GM18505 (cell line): ENCODE data around the gene GCLM.
A peak's percentile ranks its signal among the peaks of the same experiment; 100 is the strongest.

Source experiments
- ATAC-seq: cut with Tn5 transposase; IDR thresholded peaks from one replicate; pipeline ENCODE4 v1.9.1; 2021; ENCODE audit not compliant: unreplicated experiment
- POLR2A ChIP-seq: IDR thresholded peaks from 4 replicates; pipeline ENCODE4 v1.6.1; 2011; ENCODE audit warnings: borderline replicate concordance; ENCODE audit not compliant: insufficient read depth, insufficient read length; ENCODE audit errors: extremely low read depth

The GCLM gene

GRCh38 chr1:93847811-93848288 is 61.4 kb downstream of the GCLM start:
- peak; percentile 11 for TF ChIP-seq POLR2A
- peak; percentile 18 for ATAC-seq

- ATAC-seq, result peak; percentile 70
- peak; percentile 20 for TF ChIP-seq POLR2A
Observed at GRCh38 chr1:93846992-93847810, 62.0 kb downstream of the GCLM start.

- peak; percentile 44 for ATAC-seq
- peak; percentile 66 for TF ChIP-seq POLR2A
Observed at GRCh38 chr1:93846206-93846991, 62.8 kb downstream of the GCLM start.

- TF ChIP-seq POLR2A, result no peak
- peak; percentile 6 for ATAC-seq
Observed at GRCh38 chr1:93845538-93846205, 63.6 kb downstream of the GCLM start.

GRCh38 chr1:93844262-93845045 is 64.8 kb downstream of the GCLM start:
- ATAC-seq, result no peak
- no peak for TF ChIP-seq POLR2A

GRCh38 chr1:93842750-93843500 is 66.3 kb downstream of the GCLM start:
- no peak for TF ChIP-seq POLR2A
- ATAC-seq, result no peak

- ATAC-seq, result no peak
- no peak for TF ChIP-seq POLR2A
Observed at GRCh38 chr1:93841771-93842170, 67.5 kb downstream of the GCLM start.

GRCh38 chr1:93840956-93841482 is 68.2 kb downstream of the GCLM start:
- no peak for TF ChIP-seq POLR2A
- no peak for ATAC-seq

- no peak for ATAC-seq
- no peak for TF ChIP-seq POLR2A
Observed at GRCh38 chr1:93839753-93840152, 69.5 kb downstream of the GCLM start.

- no peak for ATAC-seq
- TF ChIP-seq POLR2A, result no peak
Observed at GRCh38 chr1:93839307-93839706, 69.9 kb downstream of the GCLM start.

- no peak for TF ChIP-seq POLR2A
- no peak for ATAC-seq
Observed at GRCh38 chr1:93837961-93838360, 71.3 kb downstream of the GCLM start.
